Subcutaneous abdominal adipose tissue (tissue), 5 donors: ENCODE results near the gene S100PBP.
"Not testable (repeated sequence)": the region's sequence is repeated elsewhere in the genome, so short reads cannot be mapped to it uniquely, and the experiment has no call there.

Experiments
- H3K27ac ChIP-seq: one replicate; pipeline ENCODE4 v1.7.0; 2013; ENCODE audit warnings: low read depth, mild to moderate bottlenecking, inconsistent platforms, low read length, moderate library complexity
- H3K27me3 ChIP-seq, 5 donors: one replicate each; pipeline ENCODE4 v1.7.0; 2013; ENCODE audit warnings: low read length in 5 of 5, inconsistent platforms in 1 of 5; ENCODE audit not compliant: control insufficient read depth in 5 of 5, insufficient read depth in 4 of 5
- H3K36me3 ChIP-seq, 5 donors: one replicate each; pipeline ENCODE4 v1.7.0; 2013; ENCODE audit warnings: low read length in 5 of 5; ENCODE audit not compliant: control insufficient read depth in 5 of 5, insufficient read depth in 5 of 5
- H3K4me1 ChIP-seq, 5 donors: one replicate each; pipeline ENCODE4 v1.7.0; 2013; ENCODE audit warnings: low read length in 5 of 5, mild to moderate bottlenecking in 3 of 5, moderate library complexity in 1 of 5; ENCODE audit not compliant: control insufficient read depth in 5 of 5, insufficient read depth in 5 of 5
- H3K4me3 ChIP-seq, 5 donors: one replicate each; pipeline ENCODE4 v1.7.0; 2013; ENCODE audit warnings: low read length in 5 of 5, low read depth in 1 of 5
- H3K9ac ChIP-seq, 5 donors: one replicate each; pipeline ENCODE4 v1.7.0; 2013; ENCODE audit warnings: low read length in 5 of 5, mild to moderate bottlenecking in 4 of 5, moderate library complexity in 3 of 5
- H3K9me3 ChIP-seq, 5 donors: one replicate each; pipeline ENCODE4 v1.7.0; 2013; ENCODE audit warnings: low read length in 5 of 5; ENCODE audit not compliant: control insufficient read depth in 5 of 5
- donor health status: healthy.
- donor health status: healthy.
- donor health status: healthy.
- donor health status: healthy.
- donor health status: healthy.

S100PBP gene

GRCh38 chr1:32784817-32785216, 32.6 kb upstream of the S100PBP start:
- peaks cover 0 to 3% (median 0%) of the 10 kb centered on the region in 5 donors for H3K4me1 ChIP-seq
- no peaks in the 10 kb centered on the region for H3K27me3 ChIP-seq
- peaks cover 24 to 77% (median 58%) of the 10 kb centered on the region in 5 donors for H3K36me3 ChIP-seq
- H3K9ac ChIP-seq, result no peak overlapping the region
- no peaks in the 10 kb centered on the region for H3K9me3 ChIP-seq
- H3K27ac ChIP-seq, result no peak overlapping the region
- no peak overlapping the region for H3K4me3 ChIP-seq

- H3K4me3 ChIP-seq, result no peak overlapping the region
- H3K36me3 ChIP-seq, result peaks cover 27 to 70% (median 47%) of the 10 kb centered on the region in 5 donors
- H3K27me3 ChIP-seq, result no peaks in the 10 kb centered on the region
- H3K27ac ChIP-seq, result no peak overlapping the region
- H3K9ac ChIP-seq, result no peak overlapping the region
- no peaks in the 10 kb centered on the region for H3K9me3 ChIP-seq
- peaks cover 0 to 3% (median 0%) of the 10 kb centered on the region in 5 donors for H3K4me1 ChIP-seq
Measured at GRCh38 chr1:32786856-32787255, 30.6 kb upstream of the S100PBP start.

DNA sequence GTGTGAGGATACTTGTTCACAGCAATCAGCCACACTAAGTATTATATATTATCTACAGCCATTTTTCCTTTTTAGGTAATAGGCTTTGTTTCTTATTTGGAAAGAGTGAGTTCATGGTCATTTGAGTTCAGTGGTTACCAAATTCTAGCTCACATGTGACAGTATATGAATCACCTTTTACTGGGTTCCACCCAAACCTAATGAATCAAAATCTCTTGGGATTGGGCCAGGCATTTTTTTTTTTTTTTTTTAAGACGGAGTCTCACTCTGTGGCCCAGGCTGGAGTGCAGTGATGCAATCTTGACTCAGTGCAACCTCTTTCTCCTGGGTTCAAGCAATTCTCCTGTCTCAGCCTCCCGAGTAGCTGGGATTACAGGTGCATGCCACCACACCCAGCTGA, 28.1 kb upstream of the S100PBP start:
- H3K9me3 ChIP-seq, H3K27me3 ChIP-seq, H3K4me1 ChIP-seq, H3K4me3 ChIP-seq, H3K27ac ChIP-seq, H3K9ac ChIP-seq: not testable (repeated sequence)
- peaks cover 21 to 65% (median 35%) of the 10 kb centered on the region in 5 donors for H3K36me3 ChIP-seq

GRCh38 chr1:32791881-32792280, 25.6 kb upstream of the S100PBP start:
- Histone ChIP-seq H3K9ac (no peak overlapping the region), H3K27ac (no peak overlapping the region), H3K4me1 (peaks cover 0 to under 1% (median 0%) of the 10 kb centered on the region in 5 donors), H3K4me3 (no peak overlapping the region), H3K36me3 (peaks cover 6 to 59% (median 24%) of the 10 kb centered on the region in 5 donors), H3K9me3 (no peaks in the 10 kb centered on the region), H3K27me3 (no peaks in the 10 kb centered on the region)

- not testable (repeated sequence) for H3K4me3 ChIP-seq, H3K27ac ChIP-seq, H3K27me3 ChIP-seq, H3K9me3 ChIP-seq, H3K4me1 ChIP-seq, H3K9ac ChIP-seq
- H3K36me3 ChIP-seq, result peaks cover 17 to 54% (median 36%) of the 10 kb centered on the region in 5 donors
Measured at GRCh38 chr1:32795763-32796162, 21.7 kb upstream of the S100PBP start.

DNA sequence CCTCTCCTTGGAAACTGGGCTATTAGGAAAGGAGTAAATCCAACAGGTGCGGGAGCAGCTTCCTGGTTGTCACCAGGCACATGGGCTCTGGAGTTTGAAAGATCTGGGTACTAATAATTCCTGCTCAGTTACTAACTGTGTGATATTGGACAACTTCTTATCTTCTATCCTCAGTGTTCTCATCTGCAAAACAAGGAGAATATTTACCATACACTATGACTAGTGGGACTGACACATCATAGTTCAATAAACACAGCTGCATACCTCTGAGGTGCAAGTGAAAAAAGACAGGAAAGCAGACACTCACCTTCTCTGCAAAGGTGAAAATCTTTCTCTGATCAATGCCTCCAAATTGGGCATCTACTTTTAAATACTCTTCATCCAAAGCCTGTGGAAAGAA, 20.0 kb upstream of the S100PBP start:
- Histone ChIP-seq H3K27ac (no peak overlapping the region), H3K9ac (no peak overlapping the region), H3K4me3 (no peak overlapping the region), H3K27me3 (no peaks in the 10 kb centered on the region), H3K36me3 (peaks cover 14 to 51% (median 31%) of the 10 kb centered on the region in 5 donors), H3K4me1 (no peaks in the 10 kb centered on the region), H3K9me3 (no peaks in the 10 kb centered on the region)

GRCh38 chr1:32798191-32798590, 19.3 kb upstream of the S100PBP start:
- Histone ChIP-seq H3K9me3 (no peaks in the 10 kb centered on the region), H3K4me3 (no peak overlapping the region), H3K9ac (no peak overlapping the region), H3K36me3 (peaks cover 17 to 54% (median 29%) of the 10 kb centered on the region in 5 donors), H3K4me1 (no peaks in the 10 kb centered on the region), H3K27me3 (no peaks in the 10 kb centered on the region), H3K27ac (no peak overlapping the region)

GRCh38 chr1:32798679-32799416, 18.6 kb upstream of the S100PBP start:
- H3K36me3 ChIP-seq, result peaks cover 19 to 53% (median 28%) of the 10 kb centered on the region in 5 donors
- no peak overlapping the region for H3K4me3 ChIP-seq
- H3K4me1 ChIP-seq, result no peaks in the 10 kb centered on the region
- H3K27ac ChIP-seq, result no peak overlapping the region
- no peaks in the 10 kb centered on the region for H3K27me3 ChIP-seq
- H3K9me3 ChIP-seq, result no peaks in the 10 kb centered on the region
- no peak overlapping the region for H3K9ac ChIP-seq

- no peak overlapping the region for H3K27ac ChIP-seq
- no peak overlapping the region for H3K9ac ChIP-seq
- peaks cover 24 to 47% (median 30%) of the 10 kb centered on the region in 5 donors for H3K36me3 ChIP-seq
Measured at GRCh38 chr1:32801096-32801715, 16.2 kb upstream of the S100PBP start.

GRCh38 chr1:32804460-32804859, 13.0 kb upstream of the S100PBP start:
- H3K9ac ChIP-seq, H3K27me3 ChIP-seq, H3K9me3 ChIP-seq, H3K27ac ChIP-seq, H3K4me1 ChIP-seq, H3K4me3 ChIP-seq: not testable (repeated sequence)
- H3K36me3 ChIP-seq, result peaks cover 17 to 57% (median 36%) of the 10 kb centered on the region in 5 donors

More at GRCh38 chr1:32801096-32801715, 16.2 kb upstream of the S100PBP start:
- H3K27me3 ChIP-seq, result no peaks in the 10 kb centered on the region
- no peaks in the 10 kb centered on the region for H3K9me3 ChIP-seq
- H3K4me3 ChIP-seq, result no peak overlapping the region
- H3K4me1 ChIP-seq, result no peaks in the 10 kb centered on the region
